ENCODE results near the gene BTD.

DNA sequence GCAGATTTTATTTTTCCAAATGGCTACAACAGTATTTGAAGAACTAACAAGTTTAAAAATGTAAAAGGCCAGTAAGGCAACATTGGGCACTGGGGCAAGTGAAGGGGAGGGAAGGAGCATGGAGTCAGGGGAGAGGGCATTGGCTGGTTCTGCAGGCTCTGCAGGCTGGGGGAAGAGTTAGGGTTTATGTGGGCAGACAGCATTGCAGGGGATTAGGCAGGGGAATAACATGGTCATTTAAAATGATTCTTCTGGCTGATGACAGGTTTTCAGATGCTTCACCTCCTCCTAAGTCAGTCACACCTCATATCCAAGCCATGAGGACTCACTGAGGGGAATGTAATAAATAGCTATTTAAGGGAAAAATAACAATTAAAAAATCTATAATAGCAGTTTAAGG lies 52.6 kb downstream of the BTD start:
- TF ChIP-seq POLR2A (IDR thresholded peaks at IDR 0.05; ENCODE audit: low read length): no peak
- TF ChIP-seq GATA1 (IDR thresholded peaks at IDR 0.05; ENCODE audit: low read depth, low read length): no peak

Data from erythroblast (primary cell).